ENCODE results near the gene PSMB5. TPM values are rescaled to one million over a fixed set of nuclear protein-coding genes. Genes with fewer than 3 reads are reported as not detected.
A peak's percentile ranks its signal among the peaks of the same experiment; 100 is the strongest.

PSMB5 gene
- total RNA-seq, 4 donors from 2014 or later, result 59.7 to 167 (median 135) TPM

DNA sequence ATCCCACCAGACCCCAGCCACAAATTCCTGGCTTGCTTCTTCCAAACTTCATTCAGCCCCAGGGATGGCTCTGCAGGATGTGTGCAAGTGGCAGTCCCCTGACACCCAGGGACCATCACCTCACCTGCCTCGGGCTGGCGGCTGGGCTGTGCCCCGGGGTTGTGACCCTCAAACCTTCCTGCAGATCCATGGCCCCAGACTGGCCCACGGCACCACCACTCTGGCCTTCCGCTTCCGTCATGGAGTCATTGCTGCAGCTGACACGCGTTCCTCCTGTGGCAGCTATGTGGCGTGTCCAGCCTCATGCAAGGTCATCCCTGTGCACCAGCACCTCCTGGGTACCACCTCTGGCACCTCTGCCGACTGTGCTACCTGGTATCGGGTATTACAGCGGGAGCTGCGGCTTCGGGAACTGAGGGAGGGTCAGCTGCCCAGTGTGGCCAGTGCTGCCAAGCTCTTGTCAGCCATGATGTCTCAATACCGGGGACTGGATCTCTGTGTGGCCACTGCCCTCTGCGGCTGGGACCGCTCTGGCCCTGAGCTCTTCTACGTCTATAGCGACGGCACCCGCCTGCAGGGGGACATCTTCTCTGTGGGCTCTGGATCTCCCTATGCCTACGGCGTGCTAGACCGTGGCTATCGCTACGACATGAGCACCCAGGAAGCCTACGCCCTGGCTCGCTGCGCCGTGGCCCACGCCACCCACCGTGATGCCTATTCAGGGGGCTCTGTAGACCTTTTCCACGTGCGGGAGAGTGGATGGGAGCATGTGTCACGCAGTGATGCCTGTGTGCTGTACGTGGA is 7.7 kb upstream of the PSMB5 start, which contains the start of gene PSMB11:
Gene PSMB11 (plus strand): TSS at position 51 of the 804 bp plus-strand sequence. CDS start 14 bp downstream, at position 65.
- Histone ChIP-seq H3K9me3 (no peaks in the 10 kb centered on the region), H3K36me3 (no peaks in the 10 kb centered on the region), H3K27me3 (no peaks in the 10 kb centered on the region), H3K4me1 (no peaks in the 10 kb centered on the region), H3K27ac (no peak within 1 kb of the TSS), H3K4me3 (no peak within 1 kb of the TSS)
- 95% methylated on average over 31 of the region's 36 CpGs for WGBS
- TF ChIP-seq POLR2AphosphoS5 (IDR thresholded peaks at IDR 0.05) (no peak), POLR2A (IDR thresholded peaks at IDR 0.05) (no peak), EP300 (IDR thresholded peaks at IDR 0.05) (no peak)
- TF ChIP-seq, protein P1, sequence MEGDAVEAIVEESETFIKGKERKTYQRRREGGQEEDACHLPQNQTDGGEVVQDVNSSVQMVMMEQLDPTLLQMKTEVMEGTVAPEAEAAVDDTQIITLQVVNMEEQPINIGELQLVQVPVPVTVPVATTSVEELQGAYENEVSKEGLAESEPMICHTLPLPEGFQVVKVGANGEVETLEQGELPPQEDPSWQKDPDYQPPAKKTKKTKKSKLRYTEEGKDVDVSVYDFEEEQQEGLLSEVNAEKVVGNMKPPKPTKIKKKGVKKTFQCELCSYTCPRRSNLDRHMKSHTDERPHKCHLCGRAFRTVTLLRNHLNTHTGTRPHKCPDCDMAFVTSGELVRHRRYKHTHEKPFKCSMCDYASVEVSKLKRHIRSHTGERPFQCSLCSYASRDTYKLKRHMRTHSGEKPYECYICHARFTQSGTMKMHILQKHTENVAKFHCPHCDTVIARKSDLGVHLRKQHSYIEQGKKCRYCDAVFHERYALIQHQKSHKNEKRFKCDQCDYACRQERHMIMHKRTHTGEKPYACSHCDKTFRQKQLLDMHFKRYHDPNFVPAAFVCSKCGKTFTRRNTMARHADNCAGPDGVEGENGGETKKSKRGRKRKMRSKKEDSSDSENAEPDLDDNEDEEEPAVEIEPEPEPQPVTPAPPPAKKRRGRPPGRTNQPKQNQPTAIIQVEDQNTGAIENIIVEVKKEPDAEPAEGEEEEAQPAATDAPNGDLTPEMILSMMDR (IDR thresholded peaks at IDR 0.05), result no peak
- DNase-seq (ENCODE audit: low spot score in 2 of 2), result no peak

DNA sequence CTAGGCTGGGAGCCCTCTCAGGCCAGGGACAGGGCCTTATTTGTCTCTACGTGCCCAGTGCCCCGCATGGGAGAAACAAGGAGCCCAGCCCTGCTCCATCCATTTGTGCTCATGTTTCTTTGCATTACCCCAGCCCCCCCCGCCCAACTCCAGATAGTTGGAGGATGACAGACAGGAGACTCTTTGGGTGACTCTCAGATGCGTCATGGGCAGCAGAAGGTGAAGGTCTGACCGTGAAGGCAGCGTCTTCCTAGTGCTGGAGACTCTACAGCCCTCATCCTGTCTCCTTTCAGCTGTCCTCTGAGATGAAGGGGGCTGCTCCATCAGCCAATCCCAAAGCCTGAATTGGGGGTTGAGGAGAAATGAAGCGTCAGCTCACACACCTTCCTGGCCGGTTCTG is 7.0 kb upstream of the PSMB5 start:
- no peak for TF ChIP-seq POLR2AphosphoS5 (IDR thresholded peaks at IDR 0.05)
- no peak for TF ChIP-seq EP300 (IDR thresholded peaks at IDR 0.05)
- TF ChIP-seq, protein P1 (IDR thresholded peaks at IDR 0.05), result no peak
- no peak for TF ChIP-seq POLR2A (IDR thresholded peaks at IDR 0.05)
- no peak for DNase-seq (ENCODE audit: low spot score in 2 of 2)
- 96% methylated on average over 3 of the region's 8 CpGs for WGBS

DNA sequence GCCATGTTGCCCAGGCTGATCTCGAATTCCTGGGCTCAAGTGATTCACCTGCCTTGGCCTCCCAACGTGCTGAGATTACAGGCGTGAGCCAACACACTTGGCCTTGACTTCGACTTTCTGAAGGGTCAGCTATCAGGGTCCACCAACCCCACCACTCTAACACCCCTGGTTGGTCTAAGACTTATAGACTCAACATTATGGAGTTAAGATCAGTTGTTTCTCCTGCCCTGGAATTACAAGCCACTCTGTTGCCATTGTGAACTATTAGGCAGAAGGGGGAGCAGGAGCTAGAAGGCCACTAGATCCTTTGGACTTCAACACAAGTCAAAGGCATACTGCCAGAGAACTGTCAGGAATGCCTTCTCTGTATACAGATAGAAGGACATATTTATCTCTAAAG is 5.4 kb upstream of the PSMB5 start:
- TF ChIP-seq EP300 (IDR thresholded peaks at IDR 0.05) (no peak), POLR2A (IDR thresholded peaks at IDR 0.05) (no peak), POLR2AphosphoS5 (IDR thresholded peaks at IDR 0.05) (no peak)
- TF ChIP-seq, protein P1 (IDR thresholded peaks at IDR 0.05), result no peak
- Histone ChIP-seq H3K4me1 (no peaks in the 10 kb centered on the region), H3K4me3 (no peak overlapping the region), H3K27me3 (no peaks in the 10 kb centered on the region), H3K9me3 (no peaks in the 10 kb centered on the region), H3K27ac (no peak overlapping the region), H3K36me3 (no peaks in the 10 kb centered on the region)
- DNase-seq (ENCODE audit: low spot score in 2 of 2), result no peak
- WGBS, result 93% methylated on average over 4 of the region's 4 CpGs

More for the DNA sequence above, 7.0 kb upstream of the PSMB5 start:
- no peaks in the 10 kb centered on the region for H3K27me3 ChIP-seq
- no peaks in the 10 kb centered on the region for H3K4me1 ChIP-seq
- no peak overlapping the region for H3K4me3 ChIP-seq
- no peak overlapping the region for H3K27ac ChIP-seq
- no peaks in the 10 kb centered on the region for H3K9me3 ChIP-seq
- H3K36me3 ChIP-seq, result no peaks in the 10 kb centered on the region

DNA sequence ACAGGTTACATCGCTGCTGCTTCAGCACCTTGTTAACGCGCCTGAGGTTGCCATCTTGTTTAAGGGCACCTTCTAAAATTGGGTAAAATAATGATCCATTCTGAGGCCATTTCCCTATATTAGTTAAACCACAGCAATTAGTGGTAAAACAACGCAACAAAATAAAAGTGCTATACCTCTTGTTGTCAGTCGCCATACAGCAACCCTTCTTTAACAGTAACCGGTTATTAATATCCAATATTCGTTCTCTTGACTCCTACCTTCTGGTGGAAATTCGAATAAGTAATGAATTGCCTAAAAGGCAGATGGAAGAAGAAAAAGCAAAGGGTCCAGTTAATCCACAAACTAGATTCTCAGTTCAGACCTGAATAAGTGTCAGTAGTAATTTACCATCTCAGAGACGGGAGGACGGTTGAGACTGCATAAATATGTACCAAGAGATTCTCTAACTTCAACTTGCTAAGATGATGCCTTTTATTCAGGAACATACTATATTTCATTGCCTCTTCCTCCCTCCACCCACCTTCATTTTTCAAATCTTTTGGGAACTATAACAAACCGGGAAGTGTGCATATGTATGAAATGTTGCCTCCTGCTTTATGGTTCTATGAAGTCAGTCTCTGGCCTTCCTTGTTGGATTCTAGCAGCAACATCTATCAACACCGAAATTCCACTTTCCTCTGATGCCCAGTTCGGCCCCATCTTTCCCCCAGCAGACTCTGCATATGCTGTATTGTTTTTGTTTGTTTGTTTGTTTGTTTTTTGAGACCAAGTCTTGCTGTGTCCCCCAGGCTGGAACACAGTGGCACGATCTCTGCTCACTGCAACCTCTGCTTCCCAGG is 824 bp upstream of the PSMB5 start:
- DNase-seq (ENCODE audit: low spot score in 2 of 2), result no peak
- Histone ChIP-seq H3K27me3 (no peaks in the 10 kb centered on the region), H3K4me1 (peaks cover 12% of the 10 kb centered on the region), H3K27ac (peak overlapping the region; percentile 93), H3K4me3 (peak overlapping the region; percentile 70), H3K36me3 (peaks cover 25% of the 10 kb centered on the region), H3K9me3 (no peaks in the 10 kb centered on the region)
- TF ChIP-seq POLR2AphosphoS5 (IDR thresholded peaks at IDR 0.05) (no peak), POLR2A (IDR thresholded peaks at IDR 0.05) (no peak), EP300 (IDR thresholded peaks at IDR 0.05) (peak; percentile 6)
- 62% methylated on average over 14 of the region's 14 CpGs for WGBS

DNA sequence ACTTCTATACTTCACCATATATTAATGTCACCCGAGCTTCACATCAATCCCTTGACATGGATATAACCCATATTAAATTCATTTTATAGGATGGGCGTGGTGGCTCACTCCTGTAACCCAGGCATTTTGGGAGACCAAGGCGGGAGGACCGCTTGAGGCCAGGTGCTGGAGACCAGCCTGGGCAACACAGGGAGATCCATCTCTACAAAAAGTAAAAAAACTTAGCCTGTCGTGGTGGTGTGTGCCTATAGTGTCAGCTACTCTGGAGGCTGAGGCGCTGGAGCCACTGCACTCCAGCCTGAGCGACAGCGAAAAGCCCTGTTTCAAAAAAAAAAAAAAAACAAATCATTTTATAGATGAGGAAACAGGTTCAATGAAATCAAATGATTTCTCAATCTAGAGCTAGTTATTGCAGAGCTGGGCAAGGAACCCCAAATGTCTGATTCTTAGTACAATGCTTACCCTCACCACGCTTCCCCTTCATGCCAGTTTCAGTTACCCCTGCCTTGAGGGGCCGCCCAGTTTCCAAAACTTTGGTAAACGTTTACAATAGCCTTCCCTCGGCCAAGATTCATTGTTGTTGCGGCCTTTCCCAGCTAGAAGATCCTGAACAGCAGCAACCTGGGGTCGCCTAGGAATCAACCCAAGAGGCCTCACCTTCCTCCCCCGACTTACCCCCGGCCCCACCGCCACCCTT is 751 bp downstream of the PSMB5 start:
- Histone ChIP-seq H3K4me3 (peak overlapping the region; percentile 70), H3K9me3 (no peaks in the 10 kb centered on the region), H3K36me3 (peaks cover 40% of the 10 kb centered on the region), H3K27ac (peak overlapping the region; percentile 93), H3K27me3 (no peaks in the 10 kb centered on the region), H3K4me1 (peaks cover 14% of the 10 kb centered on the region)
- TF ChIP-seq, protein P1 (IDR thresholded peaks at IDR 0.05), result no peak
- TF ChIP-seq EP300 (IDR thresholded peaks at IDR 0.05) (no peak), POLR2A (IDR thresholded peaks at IDR 0.05) (no peak), POLR2AphosphoS5 (IDR thresholded peaks at IDR 0.05) (no peak)
- DNase-seq (ENCODE audit: low spot score in 2 of 2), result no peak
- WGBS, result 39% methylated on average over 17 of the region's 17 CpGs
